NT2/D1 (cell line): ENCODE data around the gene EIF4G1.

Source experiments
- SUZ12 ChIP-seq: IDR thresholded peaks from 2 replicates; pipeline ENCODE4 v1.6.1; 2011; ENCODE audit not compliant: insufficient read length, insufficient read depth; ENCODE audit errors: extremely low read depth
- YY1 ChIP-seq: IDR thresholded peaks from 2 replicates; pipeline ENCODE4 v1.6.1; 2011; ENCODE audit not compliant: insufficient read length, insufficient read depth
- ZNF274 ChIP-seq: IDR thresholded peaks from 2 replicates; pipeline ENCODE4 v1.6.1; 2011; ENCODE audit warnings: mild to moderate bottlenecking, low read depth, low read length

GRCh38 chr3:184320104-184320445, 5.7 kb downstream of the EIF4G1 start:
- TF ChIP-seq YY1 (no peak), SUZ12 (no peak), ZNF274 (no peak)
